Stomach (tissue), 9 donors: ENCODE measurements around the gene PNPT1. TPM values are rescaled to one million over a fixed set of nuclear protein-coding genes. Genes with fewer than 3 reads are reported as not detected.
"Not testable (repeated sequence)": the region's sequence is repeated elsewhere in the genome, so short reads cannot be mapped to it uniquely, and the experiment has no call there.

Experiments used
- DNase-seq, 2 donors: peaks; one replicate each; pipeline versions ENCODE4 v3.0.0 to v3.0.0-alpha.2; 2013 to 2019
- H3K27ac ChIP-seq, 5 donors: fragments of 200-600 bp in 4 of 5; sonication (generic) in 4 of 5; one replicate each; pipeline ENCODE4 v1.5.1; 2013 to 2019; ENCODE audit warnings: mild to moderate bottlenecking in 1 of 5, moderate library complexity in 1 of 5
- H3K27me3 ChIP-seq, 3 donors: fragments of 200-600 bp; sonication (generic); one replicate each; pipeline ENCODE4 v1.5.1; 2017 to 2019; ENCODE audit warnings: mixed run types in 1 of 3
- H3K36me3 ChIP-seq, 4 donors: fragments of 200-600 bp; sonication (generic); 1 replicate in 3 of 4; 2 replicates in 1 of 4; pipeline ENCODE4 v1.5.1; 2016 to 2019
- H3K4me1 ChIP-seq, 4 donors: fragments of 200-600 bp; sonication (generic); one replicate each; pipeline ENCODE4 v1.5.1; 2016 to 2019
- H3K4me3 ChIP-seq, 4 donors: fragments of 200-600 bp; sonication (generic) in 3 of 4; one replicate each; pipeline ENCODE4 v1.5.1; 2016 to 2019; ENCODE audit warnings: mild to moderate bottlenecking in 1 of 4
- H3K9me3 ChIP-seq, 4 donors: fragments of 200-600 bp; sonication (generic); one replicate each; pipeline ENCODE4 v1.5.1; 2016 to 2019
- EP300 ChIP-seq: sonication (generic); formaldehyde crosslinking; IDR thresholded peaks from one replicate; pipeline ENCODE4 v1.6.1; 2017; ENCODE audit warnings: antibody characterized with exemption
- POLR2A ChIP-seq, 4 donors: fragments of 450-650 bp; IDR thresholded peaks; one replicate each; pipeline ENCODE4 v1.6.1; 2016; ENCODE audit warnings: antibody characterized with exemption in 4 of 4, control low read depth in 2 of 4, mild to moderate bottlenecking in 1 of 4, moderate library complexity in 1 of 4
- POLR2AphosphoS5 ChIP-seq, 3 donors: sonication (generic); formaldehyde crosslinking; IDR thresholded peaks; one replicate each; pipeline ENCODE4 v1.6.1; 2016; ENCODE audit warnings: antibody characterized with exemption in 3 of 3
- WGBS, 5 donors: extraction: QIAGEN DNeasy Blood & Tissue Kit in 3 of 5; methylation state at CpG; one replicate each; pipeline versions ENCODE4 v1.1.5 to v1.1.7; 2013 to 2018; 5-methylcytosine and 5-hydroxymethylcytosine counted together
- intact Hi-C: fragments of 100-400 bp; cut with DNase I; formaldehyde crosslinking; loops from one replicate; pipeline ENCODE4 v1.15.1; 2023; ENCODE audit warnings: low total_unique reads
- polyA plus RNA-seq, 3 donors: library from polyadenylated mRNA; stranded (reverse); fragments of 200-250 nt; gene quantifications; one replicate each; pipeline ENCODE4 v1.2.3, GENCODE V29; 2013
- total RNA-seq, 5 donors: library from RNA; depleted of rRNA; stranded (reverse); fragments of >200 nt; gene quantifications; one replicate each; pipeline versions ENCODE4 v1.1.0 to v1.2.3, GENCODE V29; 2014 to 2016
- TF ChIP-seq, protein P1 (sequence below), 7 experiments: fragments of 450-650 bp in 4 of 7; fragments of 200-600 bp in 3 of 7; sonication (generic) in 3 of 7; IDR thresholded peaks; one replicate each; pipeline ENCODE4 v1.5.1; 2016 to 2019; ENCODE audit warnings: antibody characterized with exemption in 7 of 7, control low read depth in 2 of 7, mild to moderate bottlenecking in 1 of 7
- donor health status: healthy with polysubstance abuse.
- donor health status: Bipolar disorder and iron deficiency.
- donor health status: healthy.

Gene PNPT1
- total and polyA plus RNA-seq, 8 donors, result 3.2 to 38.4 (median 7.2) TPM

DNA sequence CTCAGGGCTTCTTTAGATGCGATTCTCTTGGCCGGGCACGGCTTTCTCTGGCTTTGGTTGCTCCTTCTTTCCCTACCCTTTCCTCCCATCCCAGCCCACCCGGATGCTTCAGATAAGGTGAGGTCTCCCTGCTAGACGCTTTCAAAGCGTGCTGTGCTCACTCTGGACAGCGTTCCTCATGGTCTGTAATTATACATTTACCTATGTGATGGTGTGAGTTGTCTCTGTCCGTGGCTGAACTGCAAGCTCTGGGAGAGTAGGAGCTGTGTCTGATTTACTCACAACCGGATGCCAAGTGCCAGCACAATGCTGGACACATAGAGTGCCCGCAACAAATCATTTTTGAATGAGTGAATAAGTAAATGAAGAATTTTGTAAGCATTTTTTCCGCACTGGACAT lies 26.8 kb upstream of the PNPT1 start:
- WGBS, 5 donors, result 57 to 72% (median 68%) methylated on average over 11 of the region's 11 CpGs
- Histone ChIP-seq H3K27ac (no peak overlapping the region), H3K4me1 (no peaks in the 10 kb centered on the region), H3K9me3 (no peaks in the 10 kb centered on the region), H3K4me3 (no peak overlapping the region), H3K27me3 (no peaks in the 10 kb centered on the region), H3K36me3 (no peaks in the 10 kb centered on the region)
- TF ChIP-seq EP300 (no peak), POLR2A (IDR thresholded peaks at IDR 0.05) (no peak), POLR2AphosphoS5 (IDR thresholded peaks at IDR 0.05) (no peak)
- TF ChIP-seq, protein P1, sequence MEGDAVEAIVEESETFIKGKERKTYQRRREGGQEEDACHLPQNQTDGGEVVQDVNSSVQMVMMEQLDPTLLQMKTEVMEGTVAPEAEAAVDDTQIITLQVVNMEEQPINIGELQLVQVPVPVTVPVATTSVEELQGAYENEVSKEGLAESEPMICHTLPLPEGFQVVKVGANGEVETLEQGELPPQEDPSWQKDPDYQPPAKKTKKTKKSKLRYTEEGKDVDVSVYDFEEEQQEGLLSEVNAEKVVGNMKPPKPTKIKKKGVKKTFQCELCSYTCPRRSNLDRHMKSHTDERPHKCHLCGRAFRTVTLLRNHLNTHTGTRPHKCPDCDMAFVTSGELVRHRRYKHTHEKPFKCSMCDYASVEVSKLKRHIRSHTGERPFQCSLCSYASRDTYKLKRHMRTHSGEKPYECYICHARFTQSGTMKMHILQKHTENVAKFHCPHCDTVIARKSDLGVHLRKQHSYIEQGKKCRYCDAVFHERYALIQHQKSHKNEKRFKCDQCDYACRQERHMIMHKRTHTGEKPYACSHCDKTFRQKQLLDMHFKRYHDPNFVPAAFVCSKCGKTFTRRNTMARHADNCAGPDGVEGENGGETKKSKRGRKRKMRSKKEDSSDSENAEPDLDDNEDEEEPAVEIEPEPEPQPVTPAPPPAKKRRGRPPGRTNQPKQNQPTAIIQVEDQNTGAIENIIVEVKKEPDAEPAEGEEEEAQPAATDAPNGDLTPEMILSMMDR (IDR thresholded peaks at IDR 0.05), result no peak
- intact Hi-C loops, result no loop called here
- no peak for DNase-seq

DNA sequence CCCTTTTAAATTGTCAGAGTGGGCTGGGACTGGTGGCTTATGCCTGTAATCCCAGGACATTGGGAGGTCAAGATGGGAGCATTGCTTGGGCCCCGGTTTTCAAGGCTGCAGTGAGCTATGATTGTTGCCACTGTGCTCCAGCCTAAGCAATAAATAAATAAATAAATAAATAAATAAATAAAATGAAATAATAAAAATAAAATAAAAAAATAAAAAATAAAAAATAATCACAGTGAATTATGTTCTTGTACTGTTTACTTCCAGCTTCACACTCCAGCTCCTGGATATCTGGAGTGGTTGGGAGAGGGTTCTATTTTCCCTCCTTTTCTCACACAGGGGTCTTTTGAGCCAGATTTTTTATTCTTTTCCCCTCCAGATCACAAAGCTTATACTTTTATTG lies 26.2 kb upstream of the PNPT1 start:
- intact Hi-C loops, result loop anchor here (10.0 kb wide), 1 partner anchor 415 kb away; no protein-coding TSS in a partner anchor
- no peaks in the 10 kb centered on the region for H3K27me3 ChIP-seq
- WGBS, 5 donors, result 83 to 92% (median 89%) methylated on average over 1 of the region's 1 CpG
- DNase-seq, result no peak
- H3K9me3 ChIP-seq, result no peaks in the 10 kb centered on the region
- H3K4me3 ChIP-seq, result no peak overlapping the region
- H3K4me1 ChIP-seq, result no peaks in the 10 kb centered on the region
- H3K36me3 ChIP-seq, result no peaks in the 10 kb centered on the region
- TF ChIP-seq, protein P1 (IDR thresholded peaks at IDR 0.05), result no peak
- no peak for TF ChIP-seq EP300
- TF ChIP-seq POLR2AphosphoS5 (IDR thresholded peaks at IDR 0.05), result no peak
- no peak for TF ChIP-seq POLR2A (IDR thresholded peaks at IDR 0.05)
- no peak overlapping the region for H3K27ac ChIP-seq

DNA sequence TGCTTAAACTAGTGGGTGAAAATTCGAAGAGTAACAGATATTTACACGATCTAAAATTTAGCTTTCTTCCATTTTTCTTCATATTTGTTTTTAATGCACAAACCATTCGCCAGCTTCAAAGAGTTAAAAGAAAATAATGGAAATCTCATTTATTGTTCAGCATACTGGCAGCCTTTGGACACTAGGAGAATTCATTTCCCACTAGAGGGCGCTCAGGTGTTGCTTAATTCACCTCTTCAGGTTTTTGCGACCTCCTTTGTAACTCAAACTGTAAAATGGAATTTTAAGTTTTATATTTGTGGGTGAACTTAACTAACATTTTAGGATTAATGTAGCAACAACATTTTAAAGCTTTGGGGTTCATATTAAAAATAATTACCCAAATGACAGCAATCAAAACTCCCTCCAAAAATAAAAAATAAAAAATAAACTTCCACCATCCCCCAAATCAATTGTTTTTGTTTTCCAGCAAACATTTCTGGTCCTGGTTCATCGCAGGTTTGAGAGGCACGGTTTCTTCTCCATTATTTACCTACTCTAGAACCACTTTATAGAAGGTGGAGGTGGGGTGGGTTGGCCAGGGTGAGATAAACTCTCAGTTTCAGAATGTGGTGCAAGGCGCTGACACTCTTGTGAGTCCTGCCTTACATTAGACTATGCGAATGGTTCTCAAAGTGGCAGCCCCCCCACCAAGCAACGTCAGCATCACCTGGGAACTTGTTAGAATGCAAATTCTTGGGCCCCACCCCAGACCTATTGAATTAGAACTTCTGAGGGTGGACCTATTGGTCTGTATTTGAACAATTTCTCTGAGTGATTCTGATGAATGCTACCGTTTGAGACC lies 24.7 kb upstream of the PNPT1 start:
- H3K4me3 ChIP-seq, result no peak overlapping the region
- no peaks in the 10 kb centered on the region for H3K9me3 ChIP-seq
- TF ChIP-seq, protein P1 (IDR thresholded peaks at IDR 0.05), result peak in 4 of 7 experiments; percentile 64 to 75 (median 68)
- TF ChIP-seq POLR2AphosphoS5 (IDR thresholded peaks at IDR 0.05) (no peak), POLR2A (IDR thresholded peaks at IDR 0.05) (no peak)
- H3K27ac ChIP-seq, result no peak overlapping the region
- H3K4me1 ChIP-seq, result no peaks in the 10 kb centered on the region
- no peaks in the 10 kb centered on the region for H3K36me3 ChIP-seq
- no peaks in the 10 kb centered on the region for H3K27me3 ChIP-seq
- intact Hi-C loops, result loop anchor here (10.0 kb wide), 1 partner anchor 416 kb away; no protein-coding TSS in a partner anchor
- 19 to 28% (median 22%) methylated on average over 11 of the region's 11 CpGs for WGBS, 5 donors
- DNase-seq, result peak; percentile 54 to 88

DNA sequence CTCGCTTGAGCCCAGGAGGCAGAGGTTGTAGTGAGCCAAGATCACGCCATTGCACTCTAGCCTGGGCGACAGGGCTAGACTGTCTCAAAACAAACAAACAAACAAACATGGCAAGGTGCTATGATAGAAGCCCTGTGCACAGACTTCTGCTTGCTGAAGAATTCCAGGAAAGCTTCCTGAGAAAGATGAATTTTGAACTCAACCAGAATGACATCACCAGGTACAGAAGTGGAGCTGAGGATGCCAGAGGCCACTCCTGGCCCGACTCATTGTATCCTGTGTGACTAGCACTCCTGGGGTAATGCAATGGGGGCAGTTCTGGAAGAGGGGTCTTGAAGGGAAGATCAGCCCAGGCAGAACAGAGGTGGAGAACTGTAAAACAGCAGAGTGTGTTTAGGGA lies 22.0 kb upstream of the PNPT1 start:
- intact Hi-C loops, result loop anchor here (10.0 kb wide), 1 partner anchor 419 kb away; no protein-coding TSS in a partner anchor
- Histone ChIP-seq H3K9me3 (no peaks in the 10 kb centered on the region), H3K4me3 (no peak overlapping the region), H3K27ac (no peak overlapping the region), H3K4me1 (no peaks in the 10 kb centered on the region), H3K27me3 (no peaks in the 10 kb centered on the region), H3K36me3 (no peaks in the 10 kb centered on the region)
- no peak for TF ChIP-seq EP300
- TF ChIP-seq, protein P1 (IDR thresholded peaks at IDR 0.05), result no peak
- TF ChIP-seq POLR2A (IDR thresholded peaks at IDR 0.05), result no peak
- DNase-seq, result no peak
- 64 to 84% (median 83%) methylated on average over 4 of the region's 4 CpGs for WGBS, 5 donors

DNA sequence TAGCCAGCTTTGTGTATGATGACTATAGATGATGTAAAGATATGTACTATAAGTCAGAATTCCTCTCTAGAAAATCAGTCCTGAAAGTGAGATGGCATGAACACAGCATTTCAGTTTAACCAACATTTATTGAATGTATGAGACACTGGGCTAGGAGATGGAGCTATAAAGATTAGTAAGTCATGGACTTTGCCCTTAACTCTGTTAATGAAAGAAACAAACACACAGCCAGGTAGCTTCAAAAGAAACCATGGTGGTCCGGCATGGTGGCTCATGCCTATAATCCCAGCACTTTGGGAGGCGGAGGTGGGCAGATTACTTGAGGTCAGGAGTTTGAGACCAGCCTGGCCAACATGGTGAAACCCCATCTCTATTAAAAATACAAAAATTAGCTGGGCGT lies 21.5 kb upstream of the PNPT1 start:
- not testable (repeated sequence) for H3K4me1 ChIP-seq, H3K27me3 ChIP-seq, H3K9me3 ChIP-seq, DNase-seq, H3K4me3 ChIP-seq, H3K36me3 ChIP-seq, H3K27ac ChIP-seq
- 72 to 88% (median 80%) methylated on average over 3 of the region's 3 CpGs for WGBS, 5 donors
- intact Hi-C loops, result loop anchor here (10.0 kb wide), 1 partner anchor 420 kb away; no protein-coding TSS in a partner anchor
